KBM-7 (cell line): ENCODE results near the gene KSR1.
A peak's percentile ranks its signal among the peaks of the same experiment; 100 is the strongest.
"Not testable (repeated sequence)": the region's sequence is repeated elsewhere in the genome, so short reads cannot be mapped to it uniquely, and the experiment has no call there.

Source experiments
- DNase-seq: peaks from one replicate; pipeline ENCODE4 v3.0.0-alpha.2; 2015
- in situ Hi-C: fragments of 300-500 bp; cut with MboI; formaldehyde crosslinking; loops from 2 replicates; pipeline ENCODE4 v1.14.3; 2020; ENCODE audit warnings: low sequenced_read_pairs, low pct_unique_long_range_greater_than_20kb, mixed read lengths

Gene KSR1

DNA sequence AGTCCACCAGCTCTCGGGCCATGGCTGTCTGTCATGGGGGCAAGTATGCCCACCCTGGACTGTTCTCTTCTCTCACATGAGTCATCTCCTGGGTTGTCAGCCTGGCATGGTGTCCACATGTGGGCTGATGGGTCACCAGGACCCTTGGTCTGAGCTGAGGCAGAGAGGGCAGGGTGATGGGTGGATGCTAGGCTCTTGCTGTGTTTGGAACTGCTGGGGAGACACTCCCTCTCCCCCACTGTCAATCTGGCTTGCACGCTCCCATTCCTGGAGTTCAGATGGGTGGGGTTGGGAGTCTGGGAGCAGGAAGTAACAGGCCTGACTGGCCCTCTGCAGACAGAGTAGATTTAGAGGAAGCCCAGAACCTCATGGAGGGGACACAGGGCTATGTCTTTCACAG lies 28.9 kb downstream of the KSR1 start:
- in situ Hi-C loops: no loop called here
- DNase-seq: no peak

DNA sequence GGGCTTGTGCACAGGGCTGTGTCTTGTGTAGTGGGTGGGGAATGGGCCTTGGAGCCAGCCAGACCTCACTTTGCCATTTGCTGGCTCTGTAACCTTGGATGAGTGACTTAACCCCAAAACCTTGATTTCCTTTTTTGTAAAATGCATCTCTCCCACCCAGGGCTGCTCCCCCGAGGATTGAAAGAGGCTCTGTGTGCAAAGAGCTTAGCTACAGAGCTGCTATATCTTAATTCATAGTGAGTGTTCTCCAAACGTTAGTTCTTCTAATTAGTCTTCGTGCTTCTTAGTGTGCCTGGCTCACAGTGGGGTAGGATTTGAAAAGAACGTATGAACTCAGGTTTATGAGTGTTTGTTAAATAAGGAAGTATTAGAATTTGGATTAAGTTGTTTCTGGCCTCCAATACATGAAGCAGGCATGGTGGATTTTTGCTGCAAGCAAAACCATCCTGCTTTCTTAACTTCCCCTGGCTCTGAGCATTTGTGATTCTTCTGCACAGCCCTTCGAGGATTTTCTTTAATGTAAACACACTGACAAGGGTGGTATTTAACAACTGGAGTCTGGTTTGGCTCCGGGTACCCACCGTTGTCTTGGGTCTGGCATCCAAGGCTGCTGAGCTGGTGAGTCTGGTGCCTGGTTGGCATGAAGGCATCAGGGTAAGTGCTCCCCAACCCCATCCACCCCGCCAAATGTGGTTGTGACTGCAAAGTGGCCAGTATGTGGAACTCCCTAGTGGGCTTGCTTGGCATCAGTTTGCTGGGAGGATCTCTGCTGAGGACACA lies 29.7 kb downstream of the KSR1 start:
- no peak for DNase-seq
- in situ Hi-C loops: no loop called here

DNA sequence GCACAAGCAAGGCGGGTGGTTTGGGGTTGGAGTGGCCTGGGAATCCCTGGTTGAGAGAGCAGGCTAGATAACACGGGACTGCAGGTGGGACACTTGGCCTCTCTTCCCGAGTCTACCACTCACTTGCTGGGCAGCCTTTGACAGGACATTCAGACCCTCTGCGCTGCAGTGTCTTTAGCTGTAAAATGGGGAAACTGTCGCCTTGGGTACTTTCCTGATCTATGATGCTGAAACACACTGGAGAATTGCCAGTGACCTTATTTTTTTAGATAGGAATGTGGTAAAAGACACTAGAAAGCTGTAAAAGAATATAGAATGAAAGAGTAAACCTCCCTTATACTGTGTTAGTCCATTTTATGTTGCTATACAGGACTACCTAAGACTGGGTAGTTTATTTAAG lies 30.5 kb downstream of the KSR1 start:
- DNase-seq: no peak
- in situ Hi-C loops: no loop called here

DNA sequence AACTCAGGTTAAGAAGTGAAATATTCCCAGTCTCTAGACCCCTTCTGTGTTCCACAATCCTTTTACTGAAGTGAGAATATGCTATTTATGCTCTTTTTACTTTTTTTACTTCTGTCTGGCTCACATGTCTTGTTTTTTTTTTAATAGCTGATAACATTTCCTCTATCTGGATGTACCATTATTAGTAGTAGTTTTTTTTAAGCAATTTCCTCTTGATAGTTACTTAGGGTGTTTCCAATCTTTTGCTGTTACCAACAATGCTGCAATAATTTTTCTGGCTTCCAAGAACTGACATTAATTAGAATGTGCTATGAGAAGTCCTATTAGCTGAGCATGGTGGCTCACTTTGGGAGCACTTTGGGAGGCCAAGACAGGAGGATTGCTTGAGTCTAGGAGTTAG lies 32.0 kb downstream of the KSR1 start:
- in situ Hi-C loops: no loop called here
- DNase-seq: no peak

DNA sequence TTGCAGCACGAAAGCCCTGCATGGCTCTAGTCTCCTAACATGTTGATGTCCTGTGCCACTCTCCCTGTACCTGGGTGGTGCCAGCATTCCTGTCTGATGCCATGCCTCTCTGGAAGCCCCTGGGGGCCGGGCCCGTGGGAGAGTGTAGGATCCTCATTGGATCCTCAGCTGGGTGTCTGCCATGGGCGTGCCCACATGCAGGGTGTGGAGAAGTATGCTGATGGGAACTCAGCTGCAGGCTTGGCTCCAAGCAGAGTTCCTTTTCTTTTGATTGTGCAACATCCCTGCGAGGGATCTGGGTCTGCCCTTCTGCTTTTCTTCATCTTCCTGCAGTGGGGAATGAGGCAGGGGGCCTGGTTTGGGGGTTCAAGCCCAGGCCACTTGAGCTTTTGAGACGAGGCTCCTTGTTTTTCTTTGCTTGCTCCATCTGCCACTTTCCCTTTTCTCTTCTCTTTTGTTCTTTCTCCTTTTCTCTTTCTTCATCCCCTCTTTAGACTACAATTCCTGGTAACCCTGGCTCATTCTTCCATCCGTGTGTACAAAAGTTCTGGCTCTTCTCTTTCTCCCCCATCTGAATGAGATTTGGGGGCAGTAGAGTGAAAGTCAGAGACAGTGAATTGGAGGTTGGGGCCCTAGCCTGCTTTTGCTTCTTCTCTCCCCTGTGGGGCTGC lies 32.9 kb downstream of the KSR1 start:
- DNase-seq: peak; percentile 67
- in situ Hi-C loops: no loop called here

DNA sequence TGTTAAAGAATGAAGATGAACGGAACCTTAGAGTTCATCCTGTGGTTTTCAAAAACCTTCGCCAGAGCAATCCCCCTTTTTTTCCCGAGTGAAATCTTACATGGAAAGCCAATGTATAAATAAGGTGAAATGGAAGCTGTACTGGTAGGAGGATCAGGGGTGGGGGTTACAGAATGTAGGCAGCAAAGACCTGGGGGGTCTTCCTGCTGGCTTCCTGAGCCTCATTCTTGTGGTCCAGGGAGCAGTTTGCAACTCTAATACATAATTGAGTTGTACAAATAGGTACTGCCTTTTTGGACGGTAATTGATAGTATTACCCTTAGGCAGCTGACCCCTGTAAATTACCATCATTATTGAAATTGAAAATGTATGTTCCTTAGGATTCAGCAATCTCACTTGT lies 34.1 kb downstream of the KSR1 start:
- no peak for DNase-seq
- in situ Hi-C loops: no loop called here

DNA sequence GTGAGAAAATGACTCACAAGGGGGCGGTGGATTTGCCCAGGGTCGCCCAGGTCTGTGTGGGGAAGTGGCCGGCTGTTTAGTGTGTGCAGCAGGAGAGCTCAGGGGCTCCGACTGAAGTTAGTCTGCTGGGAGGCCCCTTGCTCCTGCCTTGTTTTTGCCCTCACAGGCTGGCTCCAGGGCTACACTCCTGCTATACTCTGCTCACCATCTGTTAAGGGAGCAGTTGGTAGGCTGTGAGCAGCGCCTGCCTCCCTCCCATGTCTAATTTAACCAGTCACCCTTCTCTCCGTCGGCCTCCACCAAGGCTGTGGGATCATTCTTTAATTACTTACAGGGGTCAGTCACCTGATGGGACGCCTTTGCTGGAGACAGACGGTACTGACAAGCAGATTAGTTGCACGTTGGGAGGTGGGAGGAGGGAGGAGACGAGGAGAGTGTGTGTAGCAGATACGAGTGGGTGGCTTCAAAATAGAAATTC lies 35.5 kb downstream of the KSR1 start:
- DNase-seq: no peak
- in situ Hi-C loops: no loop called here

DNA sequence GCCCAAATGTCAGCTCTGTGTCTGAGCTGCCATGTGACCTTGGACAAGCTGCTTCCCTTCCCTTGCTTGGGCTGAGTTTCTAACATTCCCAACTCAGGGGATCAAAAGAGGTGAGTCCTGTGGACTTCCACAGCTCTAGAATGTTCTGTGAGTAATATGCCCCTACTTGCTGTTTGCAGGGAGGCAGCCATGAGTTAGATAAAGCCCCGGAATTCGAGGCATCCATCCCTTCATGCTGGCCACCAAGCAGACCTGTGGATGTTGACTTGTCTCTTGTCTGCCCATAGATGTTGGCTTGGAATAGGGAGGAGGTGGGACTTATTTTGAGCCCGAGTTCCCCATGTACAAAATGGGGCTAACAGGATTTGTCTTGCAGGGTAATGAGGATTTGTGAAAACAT lies 36.2 kb downstream of the KSR1 start:
- in situ Hi-C loops: no loop called here
- no peak for DNase-seq

DNA sequence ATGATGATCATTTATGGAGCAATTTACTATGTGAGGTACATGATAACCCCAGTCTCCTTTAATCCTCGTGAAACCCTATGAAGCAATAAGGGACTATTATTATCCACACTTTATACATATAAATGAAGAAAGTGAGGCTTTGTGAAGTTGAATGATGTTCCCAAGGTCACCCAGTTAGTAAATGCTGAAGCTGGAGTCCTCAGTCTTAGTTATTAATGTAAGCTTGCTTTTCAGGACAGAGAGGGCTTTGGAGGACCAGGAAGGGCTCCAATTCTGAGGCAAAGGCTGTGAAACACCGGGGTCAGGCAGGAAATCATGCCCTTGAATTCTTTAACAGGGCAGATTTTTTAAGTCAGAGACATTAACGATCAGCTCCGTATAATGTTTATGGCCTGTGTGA lies 36.8 kb downstream of the KSR1 start:
- in situ Hi-C loops: no loop called here
- no peak for DNase-seq

DNA sequence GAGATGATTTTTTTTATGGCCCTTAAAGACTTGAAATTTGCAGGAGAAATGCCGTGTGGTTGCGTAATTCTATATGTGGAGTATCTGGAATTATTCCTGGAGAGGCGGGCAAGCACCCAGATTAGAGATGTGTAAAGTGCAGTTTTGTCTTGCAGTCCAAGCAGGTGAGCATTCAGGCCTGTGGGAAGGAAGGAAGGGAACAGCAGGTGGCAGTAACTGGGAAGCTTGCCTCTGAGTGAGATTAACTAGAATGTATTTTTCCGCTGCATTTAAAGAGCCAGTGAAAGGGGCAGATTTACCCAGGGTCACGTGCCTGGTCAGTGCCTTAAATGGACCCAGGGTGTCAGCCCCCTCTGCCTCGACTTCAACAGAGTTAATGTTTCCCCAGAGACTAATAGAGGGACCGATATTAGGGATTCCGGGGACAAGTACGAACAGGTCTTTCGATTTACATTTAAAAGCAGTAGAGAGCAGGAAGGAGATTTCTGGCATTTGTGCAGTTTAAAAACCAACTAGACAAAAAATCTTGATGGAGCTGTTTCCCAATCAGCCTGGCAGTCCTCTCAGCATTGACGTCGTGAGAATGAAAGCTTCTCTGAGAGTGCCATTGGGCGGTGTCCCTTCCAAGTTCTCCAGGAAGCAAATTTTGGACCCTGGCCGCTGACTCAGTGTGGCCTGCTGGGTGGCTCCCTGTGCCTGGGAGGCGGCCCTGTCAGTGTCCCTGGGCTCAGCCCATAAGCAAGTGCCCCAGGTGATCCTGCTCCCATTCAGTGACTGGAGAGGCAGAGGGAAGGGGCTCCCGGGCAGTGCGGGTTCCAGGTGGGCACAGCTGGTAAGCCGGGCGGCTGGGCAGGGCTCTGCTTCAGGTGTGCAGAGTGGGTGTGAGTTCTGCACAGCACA lies 38.2 kb downstream of the KSR1 start:
- DNase-seq: no peak
- in situ Hi-C loops: no loop called here

DNA sequence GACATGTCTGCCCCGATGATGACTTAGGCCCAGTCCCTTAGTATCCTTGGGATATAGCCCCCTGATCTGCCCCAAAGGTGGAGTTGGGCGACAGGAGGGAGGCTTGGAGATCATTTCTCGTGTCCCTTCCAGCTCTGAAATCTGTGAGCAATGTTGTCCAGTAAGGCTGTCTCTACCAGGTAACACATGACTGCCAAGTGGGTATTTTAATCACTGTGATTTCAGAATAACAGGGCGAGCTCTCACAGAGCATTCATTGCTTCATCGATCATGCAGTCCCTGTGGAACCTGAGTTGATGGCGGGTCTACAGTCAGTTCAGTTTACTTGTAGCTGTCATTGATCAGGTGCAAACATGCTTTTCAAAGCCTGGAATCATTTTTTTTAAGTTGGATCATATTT lies 39.2 kb downstream of the KSR1 start:
- no peak for DNase-seq
- in situ Hi-C loops: no loop called here

DNA sequence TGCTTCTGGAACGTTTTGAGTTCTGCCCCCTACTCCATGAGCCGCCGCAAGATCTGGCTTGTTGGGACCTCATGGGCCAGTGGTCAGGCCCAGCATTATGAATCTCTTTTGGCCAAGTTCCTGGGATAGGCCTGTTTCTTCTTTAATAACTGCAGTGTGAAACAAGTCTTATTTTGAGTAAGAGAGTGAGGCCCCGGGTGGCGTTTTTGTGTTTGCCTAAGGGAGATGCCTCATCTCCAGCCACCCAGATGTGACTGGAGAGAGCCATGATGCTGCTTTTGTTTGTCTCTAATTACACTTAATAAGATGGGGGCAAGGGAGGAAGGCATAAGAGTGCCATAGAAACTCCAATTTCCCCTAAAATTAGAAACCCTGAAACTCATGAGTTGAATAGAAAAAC lies 39.8 kb downstream of the KSR1 start:
- DNase-seq: no peak
- in situ Hi-C loops: no loop called here

DNA sequence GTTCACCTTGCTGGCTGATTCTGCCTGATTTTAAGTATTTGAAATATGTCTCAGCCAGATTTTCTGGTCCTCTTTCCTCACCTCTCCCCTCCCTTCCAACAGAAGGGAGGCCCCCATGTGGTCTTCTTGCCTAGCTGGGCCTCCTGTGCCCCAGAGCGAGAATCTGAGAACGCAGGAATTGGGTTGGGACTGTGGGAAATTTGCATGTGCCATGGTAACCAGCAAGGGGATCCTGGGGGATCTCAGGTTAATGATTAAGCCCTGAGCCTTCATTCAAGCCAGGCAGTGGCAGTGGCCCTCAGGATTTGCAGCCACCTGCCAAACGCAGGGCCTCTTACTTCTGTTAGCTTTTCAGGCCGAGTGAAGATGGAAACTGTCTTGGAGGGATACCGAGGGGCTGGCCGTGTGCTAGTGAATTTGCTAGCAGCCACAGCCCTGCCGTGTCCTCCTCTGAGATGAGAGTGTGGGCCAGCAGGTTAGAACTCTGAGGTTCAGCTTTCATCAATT lies 40.2 kb downstream of the KSR1 start:
- no peak for DNase-seq
- in situ Hi-C loops: no loop called here

DNA sequence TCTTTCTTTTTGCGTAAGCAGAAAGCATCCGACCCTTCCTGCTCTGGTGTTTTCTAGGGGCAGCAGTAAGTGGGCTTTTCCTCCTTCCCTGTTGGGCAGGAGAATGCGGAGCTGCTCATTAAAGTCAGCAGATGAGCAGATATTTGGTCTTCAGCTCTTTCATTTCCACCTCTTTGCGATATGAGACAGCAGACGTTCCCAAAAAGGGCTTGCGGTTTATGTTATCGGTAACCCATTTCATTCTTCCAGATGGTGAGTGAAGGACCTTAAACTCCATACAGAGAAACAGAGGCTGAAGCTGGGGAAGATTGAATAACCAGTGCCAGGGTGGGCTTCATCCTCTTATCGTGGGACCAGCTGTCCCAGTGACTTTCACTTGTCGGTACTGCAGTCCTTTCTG lies 40.7 kb downstream of the KSR1 start:
- DNase-seq: no peak
- in situ Hi-C loops: no loop called here

DNA sequence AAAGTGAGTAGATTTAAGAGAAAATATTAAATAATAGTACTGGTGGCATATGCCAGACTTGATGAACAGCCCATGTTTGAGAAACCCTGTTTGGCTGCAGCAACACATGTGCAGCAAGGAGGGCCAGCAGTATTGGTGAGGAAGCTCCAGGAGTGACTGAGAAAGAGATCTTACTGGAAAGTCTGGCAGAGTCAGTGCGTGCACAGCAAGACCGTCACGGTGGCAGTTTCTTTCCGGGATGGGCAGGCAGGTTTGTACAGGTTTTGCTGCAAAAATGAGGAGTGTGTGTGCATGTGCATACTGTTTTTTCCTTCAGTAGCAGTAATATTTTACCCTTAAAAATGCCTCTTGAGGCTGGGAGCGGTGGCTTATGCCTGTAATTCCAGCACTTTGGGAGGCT lies 41.4 kb downstream of the KSR1 start:
- no peak for DNase-seq
- in situ Hi-C loops: no loop called here

DNA sequence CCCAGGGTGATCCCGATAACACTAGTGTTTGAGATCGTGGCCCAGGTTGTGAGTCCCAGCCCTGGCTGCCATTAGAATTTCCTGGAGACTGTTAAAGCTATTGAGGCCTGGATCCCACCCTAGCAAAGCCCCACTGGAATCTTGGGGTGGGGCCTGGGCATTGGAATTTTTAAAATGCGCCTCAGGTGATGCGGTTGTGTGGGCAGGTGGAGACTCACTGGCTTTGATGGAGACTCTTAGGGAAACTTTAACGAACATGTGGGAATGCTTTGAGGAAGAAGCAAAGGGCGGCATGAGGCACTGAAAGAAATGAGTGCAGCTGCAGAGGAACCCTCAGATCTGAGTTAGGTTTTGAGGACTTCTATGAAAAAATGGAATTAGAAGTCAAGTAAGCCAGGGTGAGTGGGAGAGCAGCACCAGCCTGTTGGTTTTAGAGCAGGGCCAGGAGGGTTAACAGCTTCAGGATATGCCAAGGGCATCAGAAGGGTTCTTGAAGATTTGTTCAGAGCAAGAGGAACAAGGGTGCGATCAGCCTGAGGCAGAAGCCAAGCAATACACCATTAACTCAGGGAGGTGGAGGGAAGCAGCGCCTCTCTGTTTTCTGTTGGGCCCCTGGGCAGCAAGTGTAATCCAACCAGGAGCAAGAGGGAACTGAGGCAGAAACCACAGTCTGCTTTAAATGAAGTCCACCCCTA lies 42.5 kb downstream of the KSR1 start:
- no peak for DNase-seq
- in situ Hi-C loops: no loop called here

DNA sequence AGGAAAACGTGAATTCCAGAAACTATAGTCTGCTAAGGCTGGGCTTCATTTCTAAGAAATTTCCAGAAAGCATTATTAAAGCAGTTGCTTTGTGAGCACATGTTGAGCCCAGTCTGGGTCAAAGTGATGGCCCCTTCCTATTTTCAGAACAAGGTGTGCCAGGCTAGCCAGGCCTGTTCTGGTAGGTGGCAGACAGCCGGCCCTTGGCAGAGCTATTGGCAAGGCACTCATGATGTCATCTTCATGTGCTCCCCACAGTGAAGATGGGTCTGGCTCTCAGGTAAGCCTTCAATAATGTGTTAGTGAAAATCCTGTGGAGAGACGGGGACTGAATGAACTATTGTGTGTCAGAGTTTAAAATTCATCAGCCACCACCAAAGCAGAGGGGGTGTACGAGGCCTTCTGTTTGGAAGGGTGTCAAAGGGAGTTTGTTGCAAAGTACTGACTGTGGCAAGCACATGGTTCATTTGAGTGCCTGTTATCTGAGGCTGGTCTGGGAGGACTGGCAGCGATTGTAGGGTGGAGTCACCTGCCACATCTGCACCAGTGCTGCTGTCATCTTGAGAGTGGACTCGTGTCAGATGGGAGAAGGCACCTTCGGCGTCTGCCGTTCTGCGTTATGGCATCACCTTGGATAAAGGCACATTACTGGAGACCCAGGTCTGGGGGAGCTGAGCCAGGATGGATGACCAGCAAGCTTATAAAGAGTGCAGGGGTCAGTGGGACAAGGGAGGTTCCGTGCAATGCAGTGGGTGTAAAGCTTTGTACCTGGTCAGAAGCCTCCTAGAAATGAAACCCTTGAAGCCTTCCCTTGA lies 43.4 kb downstream of the KSR1 start:
- in situ Hi-C loops: no loop called here
- DNase-seq: no peak

DNA sequence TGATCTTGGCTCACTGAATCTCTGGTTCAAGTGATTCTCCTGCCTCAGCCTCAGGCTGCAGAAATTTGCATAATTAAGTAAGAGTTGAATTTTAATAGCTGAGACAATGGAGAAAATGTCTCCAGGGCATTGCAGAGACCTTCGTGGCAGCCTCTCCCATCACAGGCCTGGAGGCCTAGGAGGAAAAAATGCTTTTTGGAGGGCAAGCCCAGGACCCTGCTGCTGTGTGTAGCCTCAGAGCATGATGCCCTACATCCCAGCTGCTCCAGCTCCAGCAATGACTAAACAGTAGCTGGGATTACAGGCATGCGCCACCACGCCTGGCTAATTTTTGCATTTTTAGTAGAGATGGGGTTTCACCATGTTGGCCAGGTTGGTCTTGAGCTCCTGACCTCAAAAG lies 45.1 kb downstream of the KSR1 start:
- DNase-seq, in situ Hi-C loops: not testable (repeated sequence)
